ENCODE measurements around the gene KRAS.

Gene KRAS

DNA sequence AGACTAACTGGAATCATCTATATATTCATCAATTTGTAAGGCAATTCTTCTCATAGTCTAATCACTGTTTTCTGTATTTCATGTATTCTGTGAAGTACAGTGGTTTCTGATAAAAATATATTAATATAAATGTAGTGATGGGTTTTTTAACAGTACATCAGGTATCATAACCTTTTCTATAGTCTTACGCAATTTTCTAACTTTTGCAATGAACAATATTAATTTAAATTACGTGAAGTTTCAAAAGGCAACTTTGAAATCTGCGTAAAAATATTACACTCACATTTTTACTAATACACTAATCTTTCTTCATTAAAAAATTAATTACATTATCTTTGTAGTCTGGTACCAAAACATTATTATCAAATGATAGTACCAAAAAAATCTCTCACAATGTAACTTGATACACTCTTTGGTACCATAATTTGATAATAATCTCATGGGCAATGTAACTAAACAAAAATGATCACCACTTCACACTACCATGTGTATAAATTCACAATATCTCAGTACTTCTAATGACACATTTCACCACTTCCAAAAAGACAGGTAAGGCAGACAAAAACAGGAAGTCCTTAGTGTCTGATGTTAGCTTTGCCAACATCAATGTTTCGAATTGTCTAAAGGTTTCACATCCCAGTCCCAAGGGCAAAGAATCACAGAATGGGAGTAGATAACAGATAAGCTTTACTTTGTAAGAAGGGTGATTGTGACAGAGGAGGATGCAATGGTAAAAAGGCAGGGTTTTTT, 64.5 kb downstream of the KRAS start:
- DNase-seq (ENCODE audit: low read depth): peak; percentile 48
- H3K4me3 ChIP-seq (ENCODE audit: low read depth, low read length): no peak overlapping the region
- TF ChIP-seq, protein P1, sequence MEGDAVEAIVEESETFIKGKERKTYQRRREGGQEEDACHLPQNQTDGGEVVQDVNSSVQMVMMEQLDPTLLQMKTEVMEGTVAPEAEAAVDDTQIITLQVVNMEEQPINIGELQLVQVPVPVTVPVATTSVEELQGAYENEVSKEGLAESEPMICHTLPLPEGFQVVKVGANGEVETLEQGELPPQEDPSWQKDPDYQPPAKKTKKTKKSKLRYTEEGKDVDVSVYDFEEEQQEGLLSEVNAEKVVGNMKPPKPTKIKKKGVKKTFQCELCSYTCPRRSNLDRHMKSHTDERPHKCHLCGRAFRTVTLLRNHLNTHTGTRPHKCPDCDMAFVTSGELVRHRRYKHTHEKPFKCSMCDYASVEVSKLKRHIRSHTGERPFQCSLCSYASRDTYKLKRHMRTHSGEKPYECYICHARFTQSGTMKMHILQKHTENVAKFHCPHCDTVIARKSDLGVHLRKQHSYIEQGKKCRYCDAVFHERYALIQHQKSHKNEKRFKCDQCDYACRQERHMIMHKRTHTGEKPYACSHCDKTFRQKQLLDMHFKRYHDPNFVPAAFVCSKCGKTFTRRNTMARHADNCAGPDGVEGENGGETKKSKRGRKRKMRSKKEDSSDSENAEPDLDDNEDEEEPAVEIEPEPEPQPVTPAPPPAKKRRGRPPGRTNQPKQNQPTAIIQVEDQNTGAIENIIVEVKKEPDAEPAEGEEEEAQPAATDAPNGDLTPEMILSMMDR (IDR thresholded peaks at IDR 0.05; ENCODE audit: insufficient read depth, low read depth, low read length, missing control alignments): no peak

DNA sequence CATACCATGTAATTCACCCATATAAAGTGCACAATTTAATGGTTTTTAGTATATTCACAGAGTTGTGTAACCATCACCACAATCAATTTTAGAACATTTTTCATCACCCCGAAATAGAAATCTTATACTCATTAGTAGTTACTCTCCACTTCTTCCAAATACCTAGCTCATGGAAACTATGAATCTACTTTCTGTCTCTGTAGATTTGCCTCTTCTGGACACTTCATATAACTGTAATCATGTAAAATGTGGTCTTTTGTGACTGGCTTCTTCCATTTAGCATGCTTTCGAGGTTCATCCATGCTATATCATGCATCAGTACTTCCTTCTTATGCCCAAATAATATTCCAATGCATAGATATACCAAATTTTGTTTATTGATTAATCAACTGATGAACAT, 66.6 kb downstream of the KRAS start:
- H3K4me3 ChIP-seq (ENCODE audit: low read depth, low read length): no peak overlapping the region
- TF ChIP-seq, protein P1 (IDR thresholded peaks at IDR 0.05; ENCODE audit: insufficient read depth, low read depth, low read length, missing control alignments): no peak
- DNase-seq (ENCODE audit: low read depth): no peak

GRCh38 chr12:25182765-25183164, 68.0 kb downstream of the KRAS start:
- TF ChIP-seq, protein P1 (IDR thresholded peaks at IDR 0.05; ENCODE audit: insufficient read depth, low read depth, low read length, missing control alignments): no peak
- no peak for DNase-seq (ENCODE audit: low read depth)

GRCh38 chr12:25162866-25163265, 87.9 kb downstream of the KRAS start:
- TF ChIP-seq, protein P1 (IDR thresholded peaks at IDR 0.05; ENCODE audit: insufficient read depth, low read depth, low read length, missing control alignments): no peak
- no peak overlapping the region for H3K4me3 ChIP-seq (ENCODE audit: low read depth, low read length)
- DNase-seq (ENCODE audit: low read depth): no peak

More at GRCh38 chr12:25182765-25183164, 68.0 kb downstream of the KRAS start:
- no peak overlapping the region for H3K4me3 ChIP-seq (ENCODE audit: low read depth, low read length)

DNA sequence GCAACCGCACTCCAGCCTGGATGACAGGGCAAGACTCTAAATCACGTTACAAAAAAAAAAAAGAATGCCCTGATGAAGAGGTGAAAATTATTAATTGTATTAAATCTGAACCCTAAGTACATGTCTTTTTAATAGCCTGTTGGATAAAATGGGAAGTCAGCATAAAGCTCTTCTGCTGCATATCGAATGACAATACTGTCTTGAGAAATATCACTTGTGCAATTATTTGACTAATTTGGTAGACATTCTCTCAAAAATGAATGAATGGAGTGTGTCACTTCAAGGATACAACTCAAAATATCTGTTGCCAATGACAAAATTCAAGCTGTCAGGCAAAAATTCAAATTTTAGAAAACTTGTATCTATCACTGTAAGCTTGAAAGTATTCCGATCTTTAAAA, 94.7 kb downstream of the KRAS start:
- no peak overlapping the region for H3K4me3 ChIP-seq (ENCODE audit: low read depth, low read length)
- TF ChIP-seq, protein P1 (IDR thresholded peaks at IDR 0.05; ENCODE audit: insufficient read depth, low read depth, low read length, missing control alignments): no peak
- DNase-seq (ENCODE audit: low read depth): no peak

GRCh38 chr12:25155022-25155576, 95.6 kb downstream of the KRAS start:
- peak overlapping the region; percentile 21 for H3K4me3 ChIP-seq (ENCODE audit: low read depth, low read length)
- TF ChIP-seq, protein P1 (IDR thresholded peaks at IDR 0.05; ENCODE audit: insufficient read depth, low read depth, low read length, missing control alignments): peak; percentile 56
- peak; percentile 74 for DNase-seq (ENCODE audit: low read depth)
